DND-41 (cell line): Measurements from ENCODE around the gene NUDT1.

ENCODE experiments used
- CTCF ChIP-seq: IDR thresholded peaks from 2 replicates; pipeline ENCODE4 v1.5.1; 2012; ENCODE audit warnings: borderline replicate concordance, low read length, moderate library complexity, mild to moderate bottlenecking; ENCODE audit not compliant: poor library complexity, severe bottlenecking; ENCODE audit errors: extremely low read depth
- EZH2 ChIP-seq: IDR thresholded peaks from 3 replicates; pipeline ENCODE4 v1.6.1; 2012; ENCODE audit warnings: borderline replicate concordance, low read depth, mild to moderate bottlenecking, moderate library complexity, low read length, inconsistent platforms; ENCODE audit not compliant: severe bottlenecking

GRCh38 chr7:2208712-2209111, 33.3 kb upstream of the NUDT1 start:
- no peak for TF ChIP-seq CTCF
- no peak for TF ChIP-seq EZH2
